Vagina (tissue), 2 donors: ENCODE results near the gene PECR.

Source experiments
- POLR2AphosphoS5 ChIP-seq, 2 donors: sonication (generic); formaldehyde crosslinking; IDR thresholded peaks; one replicate each; pipeline ENCODE4 v1.9.0; 2017; ENCODE audit warnings: antibody characterized with exemption in 2 of 2, mild to moderate bottlenecking in 2 of 2, low read depth in 1 of 2; ENCODE audit not compliant: insufficient read depth in 1 of 2
- TF ChIP-seq, protein P1 (sequence below), 3 experiments: fragments of 450-650 bp in 2 of 3; fragments of 200-600 bp in 1 of 3; sonication (generic) in 1 of 3; IDR thresholded peaks; one replicate each; pipeline ENCODE4 v1.5.1; 2017 to 2019; ENCODE audit warnings: antibody characterized with exemption in 3 of 3, mild to moderate bottlenecking in 2 of 3, moderate library complexity in 2 of 3

GRCh38 chr2:216082117-216082711 lies 605 bp upstream of the PECR start:
- TF ChIP-seq, protein P1, sequence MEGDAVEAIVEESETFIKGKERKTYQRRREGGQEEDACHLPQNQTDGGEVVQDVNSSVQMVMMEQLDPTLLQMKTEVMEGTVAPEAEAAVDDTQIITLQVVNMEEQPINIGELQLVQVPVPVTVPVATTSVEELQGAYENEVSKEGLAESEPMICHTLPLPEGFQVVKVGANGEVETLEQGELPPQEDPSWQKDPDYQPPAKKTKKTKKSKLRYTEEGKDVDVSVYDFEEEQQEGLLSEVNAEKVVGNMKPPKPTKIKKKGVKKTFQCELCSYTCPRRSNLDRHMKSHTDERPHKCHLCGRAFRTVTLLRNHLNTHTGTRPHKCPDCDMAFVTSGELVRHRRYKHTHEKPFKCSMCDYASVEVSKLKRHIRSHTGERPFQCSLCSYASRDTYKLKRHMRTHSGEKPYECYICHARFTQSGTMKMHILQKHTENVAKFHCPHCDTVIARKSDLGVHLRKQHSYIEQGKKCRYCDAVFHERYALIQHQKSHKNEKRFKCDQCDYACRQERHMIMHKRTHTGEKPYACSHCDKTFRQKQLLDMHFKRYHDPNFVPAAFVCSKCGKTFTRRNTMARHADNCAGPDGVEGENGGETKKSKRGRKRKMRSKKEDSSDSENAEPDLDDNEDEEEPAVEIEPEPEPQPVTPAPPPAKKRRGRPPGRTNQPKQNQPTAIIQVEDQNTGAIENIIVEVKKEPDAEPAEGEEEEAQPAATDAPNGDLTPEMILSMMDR (IDR thresholded peaks at IDR 0.05) = no peak
- TF ChIP-seq POLR2AphosphoS5 (IDR thresholded peaks at IDR 0.05; ENCODE audit: insufficient read depth in 1 of 2, low read depth in 1 of 2) = no peak
